Measurements from ENCODE around the gene JCHAIN. TPM values are rescaled to one million over a fixed set of nuclear protein-coding genes. Genes with fewer than 3 reads are reported as not detected.

The JCHAIN gene
- total and polyA plus RNA-seq, 2 of the 13 experiments (the other 11 are each of a cell fraction or from before 2014, with no cell fraction given): not detected

DNA sequence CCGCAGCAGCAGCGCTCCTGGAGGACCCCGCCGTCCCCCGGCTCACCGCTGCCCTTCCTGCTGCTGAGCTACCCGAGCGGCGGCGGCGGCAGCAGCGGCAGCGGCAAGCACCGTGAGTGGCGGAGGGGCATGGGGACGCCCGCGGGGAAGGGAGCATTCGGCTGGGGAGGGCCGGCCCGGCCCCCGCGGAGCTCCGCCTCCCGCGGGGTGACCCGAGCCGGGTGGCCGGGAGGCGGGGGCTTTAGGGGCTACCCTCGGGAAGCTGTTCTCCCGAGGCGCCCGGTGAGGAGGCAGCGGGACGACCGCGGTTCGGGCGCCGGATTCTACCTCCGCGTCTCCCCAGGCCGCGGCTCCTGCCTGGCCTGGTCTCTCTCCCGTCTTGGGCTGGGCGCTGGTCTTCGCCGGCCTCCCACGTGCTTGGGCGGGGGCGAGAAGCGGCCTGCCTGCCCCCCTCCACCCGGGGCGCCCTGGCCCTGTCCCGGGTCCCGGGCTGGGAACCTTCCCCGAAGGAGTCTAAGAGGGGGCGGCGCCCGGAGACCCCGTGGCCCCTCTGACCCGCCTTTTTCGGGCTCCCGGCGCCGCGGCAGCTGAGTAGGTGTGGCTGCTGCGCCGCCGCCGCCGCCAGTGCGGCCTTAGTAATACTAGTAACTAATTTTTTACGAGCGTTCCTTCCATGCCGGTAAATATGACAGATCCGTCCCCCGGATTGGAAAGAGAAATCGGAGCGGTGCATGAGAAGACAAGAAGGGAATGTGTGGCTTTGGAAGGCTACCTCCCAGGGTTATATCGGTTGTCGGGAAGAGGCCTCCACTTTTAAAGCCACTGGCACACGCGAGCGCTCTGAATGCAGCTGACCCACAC lies 39.1 kb upstream of the JCHAIN start (continued):
- TF ChIP-seq, protein P1, sequence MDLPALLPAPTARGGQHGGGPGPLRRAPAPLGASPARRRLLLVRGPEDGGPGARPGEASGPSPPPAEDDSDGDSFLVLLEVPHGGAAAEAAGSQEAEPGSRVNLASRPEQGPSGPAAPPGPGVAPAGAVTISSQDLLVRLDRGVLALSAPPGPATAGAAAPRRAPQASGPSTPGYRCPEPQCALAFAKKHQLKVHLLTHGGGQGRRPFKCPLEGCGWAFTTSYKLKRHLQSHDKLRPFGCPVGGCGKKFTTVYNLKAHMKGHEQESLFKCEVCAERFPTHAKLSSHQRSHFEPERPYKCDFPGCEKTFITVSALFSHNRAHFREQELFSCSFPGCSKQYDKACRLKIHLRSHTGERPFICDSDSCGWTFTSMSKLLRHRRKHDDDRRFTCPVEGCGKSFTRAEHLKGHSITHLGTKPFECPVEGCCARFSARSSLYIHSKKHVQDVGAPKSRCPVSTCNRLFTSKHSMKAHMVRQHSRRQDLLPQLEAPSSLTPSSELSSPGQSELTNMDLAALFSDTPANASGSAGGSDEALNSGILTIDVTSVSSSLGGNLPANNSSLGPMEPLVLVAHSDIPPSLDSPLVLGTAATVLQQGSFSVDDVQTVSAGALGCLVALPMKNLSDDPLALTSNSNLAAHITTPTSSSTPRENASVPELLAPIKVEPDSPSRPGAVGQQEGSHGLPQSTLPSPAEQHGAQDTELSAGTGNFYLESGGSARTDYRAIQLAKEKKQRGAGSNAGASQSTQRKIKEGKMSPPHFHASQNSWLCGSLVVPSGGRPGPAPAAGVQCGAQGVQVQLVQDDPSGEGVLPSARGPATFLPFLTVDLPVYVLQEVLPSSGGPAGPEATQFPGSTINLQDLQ (CRISPR knock-in tag; IDR thresholded peaks at IDR 0.05): peak; percentile 96
- TF ChIP-seq ATF5 (CRISPR knock-in tag; IDR thresholded peaks at IDR 0.05; ENCODE audit: low read depth): no peak
- TF ChIP-seq MTA1 (CRISPR knock-in tag; IDR thresholded peaks at IDR 0.05; ENCODE audit: borderline replicate concordance): no peak
- TF ChIP-seq TEAD2 (CRISPR knock-in tag; IDR thresholded peaks at IDR 0.05): 0 out of 2 replicates have a peak, but pooled peaks have one; percentile 20
- TF ChIP-seq ZNF224 (CRISPR knock-in tag; IDR thresholded peaks at IDR 0.05): 0 out of 2 replicates have a peak, but pooled peaks have one; percentile 57
- TF ChIP-seq ZBTB7B (CRISPR knock-in tag; IDR thresholded peaks at IDR 0.05): peak; percentile 66; the same call in 1 of the 2 replicates
- TF ChIP-seq NR3C1 (CRISPR knock-in tag; IDR thresholded peaks at IDR 0.05): no peak
- TF ChIP-seq BCL3 (CRISPR knock-in tag; IDR thresholded peaks at IDR 0.05): 0 out of 2 replicates have a peak, but pooled peaks have one; percentile 1
- no peak for TF ChIP-seq NR2F6 (IDR thresholded peaks at IDR 0.05)
- no peak for TF ChIP-seq NR2F6 (CRISPR knock-in tag; IDR thresholded peaks at IDR 0.05)
- TF ChIP-seq RXRB (CRISPR knock-in tag; IDR thresholded peaks at IDR 0.05; ENCODE audit: borderline replicate concordance): no peak
- TF ChIP-seq ZNF441 (CRISPR knock-in tag; IDR thresholded peaks at IDR 0.05; ENCODE audit: borderline replicate concordance): 0 out of 2 replicates have a peak, but pooled peaks have one; percentile 65
- TF ChIP-seq RBFOX2 (IDR thresholded peaks at IDR 0.05; ENCODE audit: low read depth, low read length): peak; percentile 80
- TF ChIP-seq NFYC (CRISPR knock-in tag; IDR thresholded peaks at IDR 0.05): no peak
- TF ChIP-seq ZNF614 (CRISPR knock-in tag; IDR thresholded peaks at IDR 0.05; ENCODE audit: borderline replicate concordance): peak; percentile 17; the same call in 1 of the 2 replicates
- TF ChIP-seq, protein P2, sequence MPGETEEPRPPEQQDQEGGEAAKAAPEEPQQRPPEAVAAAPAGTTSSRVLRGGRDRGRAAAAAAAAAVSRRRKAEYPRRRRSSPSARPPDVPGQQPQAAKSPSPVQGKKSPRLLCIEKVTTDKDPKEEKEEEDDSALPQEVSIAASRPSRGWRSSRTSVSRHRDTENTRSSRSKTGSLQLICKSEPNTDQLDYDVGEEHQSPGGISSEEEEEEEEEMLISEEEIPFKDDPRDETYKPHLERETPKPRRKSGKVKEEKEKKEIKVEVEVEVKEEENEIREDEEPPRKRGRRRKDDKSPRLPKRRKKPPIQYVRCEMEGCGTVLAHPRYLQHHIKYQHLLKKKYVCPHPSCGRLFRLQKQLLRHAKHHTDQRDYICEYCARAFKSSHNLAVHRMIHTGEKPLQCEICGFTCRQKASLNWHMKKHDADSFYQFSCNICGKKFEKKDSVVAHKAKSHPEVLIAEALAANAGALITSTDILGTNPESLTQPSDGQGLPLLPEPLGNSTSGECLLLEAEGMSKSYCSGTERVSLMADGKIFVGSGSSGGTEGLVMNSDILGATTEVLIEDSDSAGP (CRISPR knock-in tag; IDR thresholded peaks at IDR 0.05; ENCODE audit: borderline replicate concordance): peak; percentile 54; the same call in 1 of the 2 replicates
- TF ChIP-seq SALL1 (CRISPR knock-in tag; IDR thresholded peaks at IDR 0.05): peak; percentile 64
- TF ChIP-seq CHD2 (IDR thresholded peaks at IDR 0.05; ENCODE audit: low read depth, low read length): no peak
- TF ChIP-seq ZNF33A (CRISPR knock-in tag; IDR thresholded peaks at IDR 0.05; ENCODE audit: borderline replicate concordance): no peak
- no peak for TF ChIP-seq PTBP1 (IDR thresholded peaks at IDR 0.05; ENCODE audit: low read depth, low read length, poor library complexity, severe bottlenecking)
- TF ChIP-seq ZBTB26 (CRISPR knock-in tag; IDR thresholded peaks at IDR 0.05; ENCODE audit: borderline replicate concordance): no peak
- no peak for TF ChIP-seq NFE2 (CRISPR knock-in tag; IDR thresholded peaks at IDR 0.05)
